Neural progenitor cell (in vitro differentiated cells): Measurements from ENCODE around the gene B9D1. TPM values are rescaled to one million over a fixed set of nuclear protein-coding genes. Genes with fewer than 3 reads are reported as not detected.

ENCODE experiments used
- DNase-seq: peaks from one replicate; pipeline ENCODE4 v3.0.0-alpha.2; 2016; ENCODE audit warnings: low spot score
- H2AFZ ChIP-seq: fragments of 200-600 bp; sonication (generic); replicated peaks from 2 replicates; pipeline ENCODE4 v1.6.1; 2016; ENCODE audit warnings: antibody characterized with exemption
- H3F3A ChIP-seq: fragments of 200-600 bp; sonication (generic); 2 replicates; pipeline ENCODE4 v1.6.1; 2016; ENCODE audit warnings: antibody characterized with exemption, low read depth
- H3K27ac ChIP-seq: fragments of 200-600 bp; sonication (generic); 2 replicates; pipeline ENCODE4 v1.5.1; 2016; ENCODE audit warnings: mild to moderate bottlenecking
- H3K27me3 ChIP-seq: fragments of 200-600 bp; sonication (generic); 2 replicates; pipeline ENCODE4 v1.6.1; 2016; ENCODE audit warnings: mild to moderate bottlenecking, moderate library complexity
- H3K36me3 ChIP-seq: fragments of 200-600 bp; sonication (generic); 2 replicates; pipeline ENCODE4 v1.5.1; 2016
- H3K4me1 ChIP-seq: fragments of 200-600 bp; sonication (generic); 2 replicates; pipeline ENCODE4 v1.6.1; 2016; ENCODE audit warnings: mixed run types
- H3K4me2 ChIP-seq: fragments of 200-600 bp; sonication (generic); 2 replicates; pipeline ENCODE4 v1.6.1; 2016
- H3K4me3 ChIP-seq: fragments of 200-600 bp; sonication (generic); 2 replicates; pipeline ENCODE4 v1.5.1; 2016
- H3K79me2 ChIP-seq: fragments of 200-600 bp; sonication (generic); 2 replicates; pipeline ENCODE4 v1.6.1; 2016; ENCODE audit warnings: low read depth
- H3K9ac ChIP-seq: fragments of 200-600 bp; sonication (generic); 2 replicates; pipeline ENCODE4 v1.6.1; 2016
- H3K9me3 ChIP-seq: fragments of 200-600 bp; sonication (generic); 2 replicates; pipeline ENCODE4 v1.5.1; 2016; ENCODE audit warnings: low read depth
- H4K20me1 ChIP-seq: fragments of 200-600 bp; sonication (generic); 2 replicates; pipeline ENCODE4 v1.6.1; 2016; ENCODE audit warnings: low read depth
- H3K27ac Mint-ChIP-seq: 3 replicates; pipeline ENCODE4 v1.8.0; 2021; ENCODE audit warnings: mixed read lengths
- H3K27me3 Mint-ChIP-seq: 2 replicates; pipeline ENCODE4 v1.8.0; 2022; ENCODE audit warnings: low read depth, mild to moderate bottlenecking, inconsistent platforms, moderate library complexity, mixed read lengths; ENCODE audit not compliant: insufficient read depth
- H3K36me3 Mint-ChIP-seq: 3 replicates; pipeline ENCODE4 v1.8.0; 2021; ENCODE audit warnings: mixed read lengths
- H3K4me1 Mint-ChIP-seq: 3 replicates; pipeline ENCODE4 v1.8.0; 2021; ENCODE audit warnings: mixed read lengths
- H3K4me3 Mint-ChIP-seq: 3 replicates; pipeline ENCODE4 v1.8.0; 2021; ENCODE audit warnings: mild to moderate bottlenecking, moderate library complexity, mixed read lengths
- H3K9me3 Mint-ChIP-seq: 3 replicates; pipeline ENCODE4 v1.8.0; 2020; ENCODE audit warnings: mixed read lengths
- CTCF ChIP-seq: fragments of 200-600 bp; sonication (generic); IDR thresholded peaks from 2 replicates; pipeline ENCODE4 v1.5.1; 2017; ENCODE audit warnings: antibody characterized with exemption, mild to moderate bottlenecking
- EZH2 ChIP-seq: fragments of 200-600 bp; sonication (generic); IDR thresholded peaks from 2 replicates; pipeline ENCODE4 v1.6.1; 2017; ENCODE audit warnings: antibody characterized with exemption, mild to moderate bottlenecking, moderate library complexity
- EZH2phosphoT487 ChIP-seq: fragments of 200-600 bp; sonication (generic); IDR thresholded peaks from 2 replicates; pipeline ENCODE4 v1.6.1; 2017; ENCODE audit warnings: antibody characterized with exemption
- total RNA-seq: library from RNA; depleted of rRNA; stranded (reverse); fragments of >200 nt; gene quantifications from 2 replicates; pipeline ENCODE4 v1.2.3, GENCODE V29; 2015; ENCODE audit warnings: low replicate concordance

The B9D1 gene
- total RNA-seq, 1 donor from 2014 or later: 15.1 TPM

- Histone ChIP-seq H3K9ac (no peak overlapping the region), H3K79me2 (no peaks in the 10 kb centered on the region), H3K4me2 (no peak overlapping the region), H3K4me1 (peaks cover 6% of the 10 kb centered on the region), H3K27ac (no peak overlapping the region), H2AFZ (no peak overlapping the region), H3F3A (peaks cover 4% of the 10 kb centered on the region), H3K9me3 (no peaks in the 10 kb centered on the region), H4K20me1 (no peaks in the 10 kb centered on the region), H3K36me3 (no peaks in the 10 kb centered on the region), H3K4me3 (no peak overlapping the region), H3K27me3 (no peaks in the 10 kb centered on the region)
- Mint-ChIP-seq H3K4me3 (no peak overlapping the region), H3K27ac (no peak overlapping the region), H3K4me1 (peaks cover 31% of the 10 kb centered on the region), H3K27me3 (peaks cover 3% of the 10 kb centered on the region), H3K9me3 (no peaks in the 10 kb centered on the region), H3K36me3 (peaks cover 5% of the 10 kb centered on the region)
- TF ChIP-seq EZH2phosphoT487 (no peak), EZH2 (no peak)
- DNase-seq: no peak
These were observed 19.3 kb downstream of the B9D1 start for GRCh38 chr17:19343256-19343630.

- Histone ChIP-seq H3K36me3 (no peaks in the 10 kb centered on the region), H2AFZ (no peak overlapping the region), H3K9me3 (no peaks in the 10 kb centered on the region), H3F3A (peaks cover 4% of the 10 kb centered on the region), H4K20me1 (no peaks in the 10 kb centered on the region), H3K9ac (no peak overlapping the region), H3K79me2 (no peaks in the 10 kb centered on the region), H3K4me2 (no peak overlapping the region), H3K27me3 (no peaks in the 10 kb centered on the region), H3K27ac (no peak overlapping the region), H3K4me1 (peaks cover 6% of the 10 kb centered on the region), H3K4me3 (no peak overlapping the region)
- H3K4me1 Mint-ChIP-seq: peaks cover 30% of the 10 kb centered on the region
- peaks cover 3% of the 10 kb centered on the region for H3K27me3 Mint-ChIP-seq
- no peak overlapping the region for H3K27ac Mint-ChIP-seq
- H3K4me3 Mint-ChIP-seq: no peak overlapping the region
- H3K9me3 Mint-ChIP-seq: no peaks in the 10 kb centered on the region
- DNase-seq: no peak
- H3K36me3 Mint-ChIP-seq: peaks cover 5% of the 10 kb centered on the region
- no peak for TF ChIP-seq EZH2phosphoT487
- TF ChIP-seq CTCF: no peak
- TF ChIP-seq EZH2: no peak
These were observed 19.8 kb downstream of the B9D1 start for GRCh38 chr17:19342611-19343255.

GRCh38 chr17:19341641-19342610, 20.6 kb downstream of the B9D1 start:
- peaks cover 6% of the 10 kb centered on the region for H3K4me1 ChIP-seq

More at GRCh38 chr17:19341641-19342610, 20.6 kb downstream of the B9D1 start:
- no peak overlapping the region for H2AFZ ChIP-seq
- H3K79me2 ChIP-seq: no peaks in the 10 kb centered on the region
- no peaks in the 10 kb centered on the region for H4K20me1 ChIP-seq
- Mint-ChIP-seq H3K4me1 (peaks cover 32% of the 10 kb centered on the region), H3K27ac (peak overlapping the region; percentile 64), H3K27me3 (peaks cover 3% of the 10 kb centered on the region), H3K36me3 (peaks cover 5% of the 10 kb centered on the region), H3K9me3 (peaks cover 2% of the 10 kb centered on the region), H3K4me3 (no peak overlapping the region)
- H3K4me3 ChIP-seq: no peak overlapping the region
- no peak for DNase-seq
- H3K9me3 ChIP-seq: no peaks in the 10 kb centered on the region
- no peak overlapping the region for H3K9ac ChIP-seq
- no peaks in the 10 kb centered on the region for H3K36me3 ChIP-seq
- TF ChIP-seq EZH2 (no peak), CTCF (no peak), EZH2phosphoT487 (no peak)
- H3K4me2 ChIP-seq: no peak overlapping the region
- H3F3A ChIP-seq: peaks cover 7% of the 10 kb centered on the region
- H3K27ac ChIP-seq: no peak overlapping the region
- H3K27me3 ChIP-seq: no peaks in the 10 kb centered on the region
